ENCODE results near the gene LRCH4. TPM values are rescaled to one million over a fixed set of nuclear protein-coding genes. Genes with fewer than 3 reads are reported as not detected.

Gene LRCH4
- total RNA-seq, 2 donors from 2014 or later: 28.2 to 32.6 TPM

DNA sequence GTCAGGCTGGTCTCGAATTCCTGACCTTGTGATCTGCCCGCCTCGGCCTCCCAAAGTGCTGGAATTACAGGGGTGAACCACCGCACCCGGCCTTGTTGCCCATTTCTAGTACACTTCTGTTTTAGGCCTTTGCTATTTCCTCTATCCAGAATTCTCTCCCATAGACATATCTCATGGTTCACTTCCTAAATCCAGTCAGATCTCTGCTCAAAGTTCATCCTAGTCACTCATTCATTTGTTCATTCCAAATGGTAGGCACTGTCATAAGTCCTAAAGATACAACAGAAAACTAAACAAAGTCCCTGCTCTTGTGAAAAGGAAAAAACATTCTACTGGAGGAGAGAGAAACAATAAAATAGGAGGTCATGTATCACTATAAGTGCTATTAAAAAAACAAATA, 24.0 kb upstream of the LRCH4 start:
- intact Hi-C loops (cut with DNase I): loop anchor here (5.0 to 10.0 kb wide), 2 partner anchors 67 to 75 kb away; no protein-coding TSS in a partner anchor
- no peak for ATAC-seq

DNA sequence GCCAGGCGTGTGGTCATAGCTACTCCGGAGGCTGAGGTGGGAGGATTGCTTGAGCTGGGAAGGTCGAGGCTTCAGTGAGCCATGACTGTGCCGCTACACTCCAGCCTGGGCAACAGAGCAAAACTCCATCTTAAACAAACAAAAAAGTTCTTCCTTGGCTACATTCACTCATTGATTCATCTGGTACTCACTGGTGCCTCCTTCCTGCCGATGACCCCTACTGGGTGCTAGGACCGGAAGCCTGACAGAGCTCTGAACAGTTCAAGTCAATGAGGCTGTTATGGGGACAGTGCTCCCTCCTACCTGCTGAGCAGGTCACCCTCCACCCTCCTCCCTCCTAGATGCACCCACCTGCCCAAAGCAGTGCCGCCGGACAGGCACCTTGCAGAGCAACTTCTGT, 21.2 kb upstream of the LRCH4 start:
- intact Hi-C loops (cut with DNase I): loop anchor here in 1 of 2 donors (10.0 kb wide), 1 partner anchor 78 kb away; no protein-coding TSS in a partner anchor
- ATAC-seq (no peak), DNase-seq (no peak)

More for the DNA sequence above, 24.0 kb upstream of the LRCH4 start:
- no peak for DNase-seq

DNA sequence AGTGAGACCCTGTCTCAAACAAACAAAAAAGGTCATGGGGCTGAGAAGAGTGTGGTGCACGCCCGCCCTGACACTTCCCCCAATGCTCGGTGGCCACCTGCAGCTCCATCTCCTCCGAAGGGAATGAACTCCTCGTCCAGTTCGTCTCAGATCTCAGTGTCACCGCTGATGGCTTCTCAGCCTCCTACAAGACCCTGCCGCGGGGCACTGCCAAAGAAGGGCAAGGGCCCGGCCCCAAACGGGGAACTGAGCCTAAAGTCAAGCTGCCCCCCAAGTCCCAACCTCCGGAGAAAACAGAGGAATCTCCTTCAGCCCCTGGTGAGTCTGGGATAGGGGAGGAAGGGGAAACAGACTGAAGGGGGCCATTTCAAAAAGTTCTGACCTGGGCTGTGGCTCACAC, 20.4 kb upstream of the LRCH4 start:
- DNase-seq: no peak
- ATAC-seq: no peak
- intact Hi-C loops (cut with DNase I): loop anchor here in 1 of 2 donors (10.0 kb wide), 1 partner anchor 78 kb away; no protein-coding TSS in a partner anchor

DNA sequence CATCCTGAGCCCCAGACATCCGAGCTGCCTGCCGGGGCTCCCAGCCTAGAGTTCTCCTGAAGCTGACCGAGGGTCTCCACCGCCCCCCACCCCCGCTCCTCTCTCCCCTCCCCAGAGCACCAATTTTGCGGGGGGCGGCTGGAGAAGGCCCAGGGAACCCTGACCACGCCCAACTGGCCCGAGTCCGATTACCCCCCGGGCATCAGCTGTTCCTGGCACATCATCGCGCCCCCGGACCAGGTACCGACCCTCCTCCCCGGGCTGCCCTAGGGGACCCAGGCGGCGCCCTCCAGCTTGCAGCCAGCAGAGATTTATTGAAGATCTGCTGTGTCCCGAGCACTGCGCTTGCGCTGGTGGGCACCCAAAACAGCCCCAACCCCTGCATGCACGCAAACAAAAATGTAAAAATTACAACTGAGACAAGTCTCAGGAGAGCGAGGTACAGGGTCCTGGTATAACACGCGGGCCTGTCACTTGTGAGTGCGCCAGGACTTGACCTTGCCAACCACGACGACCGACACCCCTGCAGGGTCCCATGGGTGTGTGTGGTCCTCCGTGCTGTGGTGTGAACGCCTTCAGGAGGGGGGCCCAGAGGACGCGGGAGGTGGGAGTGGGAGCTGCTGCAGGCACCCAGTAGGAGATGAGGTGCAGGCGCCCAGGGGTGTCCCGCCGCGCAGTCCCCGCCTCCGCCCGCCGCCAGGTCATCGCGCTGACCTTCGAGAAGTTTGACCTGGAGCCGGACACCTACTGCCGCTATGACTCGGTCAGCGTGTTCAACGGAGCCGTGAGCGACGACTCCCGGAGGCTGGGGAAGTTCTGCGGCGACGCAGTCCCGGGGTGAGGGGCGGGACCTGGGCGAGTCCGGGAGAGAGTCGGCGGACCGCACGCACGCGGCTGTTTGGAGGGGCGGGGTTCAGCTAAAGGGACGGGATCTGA, 19.3 kb upstream of the LRCH4 start:
- peak; percentile 63 for DNase-seq
- ATAC-seq: peak; percentile 7 to 20
- intact Hi-C loops (cut with DNase I): loop anchor here in 1 of 2 donors (10.0 kb wide), 1 partner anchor 80 kb away; no protein-coding TSS in a partner anchor

DNA sequence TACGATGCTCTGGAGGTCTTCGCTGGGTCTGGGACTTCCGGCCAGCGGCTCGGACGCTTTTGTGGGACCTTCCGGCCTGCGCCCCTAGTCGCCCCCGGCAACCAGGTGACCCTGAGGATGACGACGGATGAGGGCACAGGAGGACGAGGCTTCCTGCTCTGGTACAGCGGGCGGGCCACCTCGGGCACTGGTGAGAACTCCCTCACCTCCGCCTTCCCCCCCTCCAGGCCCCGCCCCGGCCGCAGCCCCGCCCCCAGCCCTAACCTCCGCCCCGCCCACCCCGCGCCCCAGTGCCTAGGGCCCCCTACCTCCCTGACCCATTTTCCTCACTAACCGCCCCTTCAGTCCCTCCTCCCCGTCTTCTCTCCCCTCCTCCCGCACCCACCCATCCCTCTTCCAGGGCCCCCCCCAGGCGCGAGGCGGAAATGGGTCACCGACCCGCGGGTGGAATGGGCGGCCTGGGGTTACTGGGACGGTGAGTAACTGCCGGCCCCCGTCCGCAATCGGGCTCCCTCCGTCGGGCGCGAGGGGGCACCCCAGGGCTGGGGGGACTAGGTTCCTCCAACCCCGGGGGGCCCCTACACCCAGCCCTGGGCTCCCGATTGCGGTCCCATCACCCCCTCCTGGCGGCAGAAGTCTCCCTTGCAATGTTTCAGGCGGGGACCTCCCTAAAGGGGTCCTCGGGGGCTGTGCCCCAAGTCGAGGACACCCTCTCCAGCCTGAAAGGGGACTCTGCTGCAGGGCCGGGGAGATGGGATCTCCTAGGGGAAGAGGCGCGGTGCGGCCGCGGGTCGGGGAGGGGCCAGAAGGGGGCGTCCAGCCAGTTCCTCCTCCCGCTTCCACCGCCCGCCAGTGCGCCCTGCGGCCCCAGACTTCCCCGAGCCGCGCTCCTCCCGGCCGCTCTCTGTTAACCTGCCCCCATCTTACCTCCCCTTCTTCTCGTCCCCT, 18.4 kb upstream of the LRCH4 start:
- peak; percentile 79 to 85 for ATAC-seq
- peak; percentile 79 for DNase-seq
- intact Hi-C loops (cut with DNase I): loop anchor here in 1 of 2 donors (10.0 kb wide), 1 partner anchor 80 kb away; no protein-coding TSS in a partner anchor

DNA sequence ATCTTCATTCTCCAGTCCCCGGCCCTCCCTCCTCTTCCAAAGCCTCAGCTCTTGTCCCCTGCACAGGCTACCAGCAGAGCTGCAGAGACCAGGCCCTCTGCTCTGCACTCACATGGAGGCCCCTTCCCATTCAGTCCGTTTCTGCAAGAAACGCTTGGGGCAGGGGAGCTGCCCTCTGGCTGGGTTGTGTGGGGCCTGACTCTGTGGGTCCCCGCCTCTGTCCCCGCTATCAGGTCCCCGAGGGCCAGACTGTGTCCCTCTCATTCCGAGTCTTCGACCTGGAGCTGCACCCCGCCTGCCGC, 17.7 kb upstream of the LRCH4 start:
- DNase-seq: no peak
- ATAC-seq: peak in 1 of 2 donors; percentile 0
- intact Hi-C loops (cut with DNase I): loop anchor here in 1 of 2 donors (10.0 kb wide), 1 partner anchor 81 kb away; no protein-coding TSS in a partner anchor

DNA sequence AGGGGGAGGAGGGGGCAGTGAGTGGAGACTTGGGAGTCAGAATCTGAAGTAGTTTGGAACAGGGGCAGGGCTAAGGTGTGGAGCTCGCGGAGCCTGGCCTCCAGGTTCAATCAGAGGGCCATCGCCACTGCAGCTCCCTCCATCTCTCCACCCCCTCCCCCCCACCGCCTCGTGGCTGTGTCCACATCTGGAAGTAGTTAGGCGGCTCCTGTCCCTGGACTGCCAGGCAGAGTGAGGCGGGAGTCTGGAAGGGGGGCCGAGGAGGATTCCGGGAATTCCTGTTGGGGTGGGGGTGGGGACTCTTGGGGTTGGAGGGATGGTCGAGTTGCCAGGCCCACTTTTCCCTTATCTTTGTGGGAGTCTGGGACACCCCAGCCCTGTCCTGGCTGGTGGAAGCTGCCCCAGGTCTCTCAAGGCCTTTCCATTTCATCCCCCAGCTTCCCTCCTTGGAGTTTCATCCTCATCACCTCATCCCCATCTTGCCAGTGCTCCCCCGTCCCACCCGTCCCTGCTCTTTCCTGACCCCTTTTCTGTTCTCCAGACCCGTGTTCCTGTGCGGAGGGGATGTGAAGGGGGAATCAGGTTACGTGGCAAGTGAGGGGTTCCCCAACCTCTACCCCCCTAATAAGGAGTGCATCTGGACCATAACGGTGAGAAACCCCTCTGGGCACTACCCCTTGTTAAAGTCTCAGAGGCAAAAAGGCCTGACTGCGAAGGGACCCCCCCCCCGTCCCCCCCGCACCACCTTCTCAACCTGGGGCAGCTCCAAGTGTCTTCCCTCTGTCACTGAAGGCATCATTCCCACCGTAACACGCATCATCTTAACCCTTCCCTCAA, 17.2 kb upstream of the LRCH4 start:
- DNase-seq: peak; percentile 73
- intact Hi-C loops (cut with DNase I): loop anchor here in 1 of 2 donors (10.0 kb wide), 1 partner anchor 82 kb away; no protein-coding TSS in a partner anchor
- peak; percentile 36 to 55 for ATAC-seq

DNA sequence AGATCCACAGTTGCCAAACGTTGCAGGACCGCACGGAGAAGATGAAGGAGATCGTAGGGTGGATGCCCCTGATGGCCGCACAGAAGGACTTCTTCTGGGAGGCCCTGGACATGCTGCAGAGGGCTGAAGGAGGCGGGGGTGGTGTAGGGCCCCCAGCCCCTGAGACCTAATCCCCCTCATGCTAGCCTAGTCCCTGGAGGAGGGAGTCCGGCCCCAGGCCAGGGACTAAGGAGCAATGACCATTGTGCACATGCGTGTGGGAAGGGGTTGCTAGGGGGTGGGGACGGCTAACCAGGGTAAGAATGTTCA, 14.8 kb upstream of the LRCH4 start:
- intact Hi-C loops (cut with DNase I): loop anchor here in 1 of 2 donors (10.0 kb wide), 1 partner anchor 84 kb away; no protein-coding TSS in a partner anchor
- DNase-seq (no peak), ATAC-seq (no peak)

DNA sequence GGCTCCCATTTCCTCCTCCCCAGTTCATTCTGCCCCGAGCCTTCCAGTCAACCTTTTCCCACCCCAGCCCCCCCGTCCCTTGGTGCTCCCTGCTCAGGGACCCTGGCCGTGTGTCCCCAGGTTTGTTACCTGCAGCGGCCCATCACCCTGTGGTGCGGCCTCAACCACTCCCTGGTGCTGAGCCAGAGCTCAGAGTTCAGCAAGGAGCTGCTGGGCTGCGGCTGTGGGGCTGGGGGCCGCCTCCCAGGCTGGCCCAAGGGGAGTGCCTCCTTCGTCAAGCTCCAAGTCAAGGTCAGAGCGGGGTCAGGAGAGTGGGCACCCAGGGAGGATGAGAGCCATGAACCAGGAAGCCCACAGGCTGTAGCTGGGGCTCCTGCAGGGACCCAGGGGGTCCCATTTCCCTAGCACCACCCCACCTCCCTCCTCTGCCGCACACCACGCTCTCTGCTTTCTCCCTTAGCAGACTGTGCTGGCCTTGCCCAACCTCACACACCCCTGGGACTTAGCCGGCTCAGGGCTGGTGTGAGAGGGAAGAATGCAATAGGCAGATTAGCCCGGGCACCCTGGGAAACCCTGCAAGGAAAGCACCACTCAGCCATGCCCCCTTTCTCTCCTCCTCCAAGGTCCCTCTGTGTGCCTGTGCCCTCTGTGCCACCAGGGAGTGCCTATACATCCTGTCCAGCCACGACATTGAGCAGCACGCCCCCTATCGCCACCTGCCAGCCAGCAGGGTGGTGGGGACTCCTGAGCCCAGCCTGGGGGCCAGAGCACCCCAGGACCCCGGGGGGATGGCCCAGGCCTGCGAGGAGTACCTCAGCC, 14.2 kb upstream of the LRCH4 start:
- DNase-seq (no peak), ATAC-seq (no peak)
- intact Hi-C loops (cut with DNase I): loop anchor here in 1 of 2 donors (10.0 kb wide), 1 partner anchor 85 kb away; no protein-coding TSS in a partner anchor

DNA sequence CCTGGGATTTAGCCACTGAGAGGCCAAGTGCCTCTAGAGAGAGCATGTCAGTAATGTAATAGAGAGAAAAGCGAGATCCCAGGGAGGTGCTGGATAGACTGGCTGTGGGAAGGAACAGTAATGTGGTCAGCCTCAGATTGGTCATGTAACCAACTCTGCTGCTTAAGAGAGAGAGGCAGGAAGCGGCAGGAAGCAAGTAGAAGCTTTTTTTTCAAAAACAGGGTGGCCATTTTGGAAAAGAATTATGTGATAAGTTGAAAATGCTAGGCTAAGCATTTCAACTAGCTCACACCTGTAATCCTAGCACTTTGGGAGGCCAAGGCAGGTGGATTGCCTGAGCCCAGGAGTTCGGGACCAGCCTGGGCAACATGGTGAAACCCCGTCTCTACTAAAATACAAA, 12.5 kb upstream of the LRCH4 start:
- DNase-seq (no peak), ATAC-seq (no peak)
- intact Hi-C loops (cut with DNase I): no loop called here

DNA sequence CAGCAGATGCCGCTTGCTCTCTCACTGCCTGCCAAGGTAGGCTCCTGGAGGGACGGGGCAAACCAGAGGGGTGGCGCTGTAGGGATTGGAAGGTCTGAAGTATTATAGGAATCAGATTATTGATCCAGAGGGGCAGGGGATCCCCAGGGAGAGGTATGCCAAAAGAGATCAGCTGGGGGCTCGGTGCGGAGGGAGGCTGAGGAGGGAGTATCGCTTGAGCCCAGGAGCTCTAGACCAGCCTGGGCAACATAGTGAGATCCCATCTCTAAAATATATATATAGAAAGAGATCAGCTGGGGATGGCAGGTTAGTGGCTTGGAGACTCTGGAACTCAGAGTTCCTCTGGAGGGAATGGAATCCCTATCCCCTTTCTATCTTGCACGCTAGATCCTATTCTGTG, 9.3 kb upstream of the LRCH4 start:
- DNase-seq (no peak), ATAC-seq (no peak)
- intact Hi-C loops (cut with DNase I): no loop called here

DNA sequence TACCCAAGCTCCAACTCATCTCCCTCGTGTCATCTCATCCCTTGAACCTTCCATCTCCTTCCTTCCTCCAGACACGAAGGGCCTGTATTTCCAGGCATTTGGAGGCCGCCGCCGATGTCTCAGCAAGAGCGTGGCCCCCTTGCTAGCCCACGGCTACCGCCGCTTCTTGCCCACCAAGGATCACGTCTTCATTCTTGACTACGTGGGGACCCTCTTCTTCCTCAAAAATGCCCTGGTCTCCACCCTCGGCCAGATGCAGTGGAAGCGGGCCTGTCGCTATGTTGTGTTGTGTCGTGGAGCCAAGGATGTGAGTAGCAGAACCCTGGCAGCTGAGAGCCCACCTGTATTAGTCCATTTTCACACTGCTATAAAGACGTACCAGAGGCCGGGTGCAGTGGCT, 5.7 kb upstream of the LRCH4 start:
- intact Hi-C loops (cut with DNase I): no loop called here
- no peak for DNase-seq

DNA sequence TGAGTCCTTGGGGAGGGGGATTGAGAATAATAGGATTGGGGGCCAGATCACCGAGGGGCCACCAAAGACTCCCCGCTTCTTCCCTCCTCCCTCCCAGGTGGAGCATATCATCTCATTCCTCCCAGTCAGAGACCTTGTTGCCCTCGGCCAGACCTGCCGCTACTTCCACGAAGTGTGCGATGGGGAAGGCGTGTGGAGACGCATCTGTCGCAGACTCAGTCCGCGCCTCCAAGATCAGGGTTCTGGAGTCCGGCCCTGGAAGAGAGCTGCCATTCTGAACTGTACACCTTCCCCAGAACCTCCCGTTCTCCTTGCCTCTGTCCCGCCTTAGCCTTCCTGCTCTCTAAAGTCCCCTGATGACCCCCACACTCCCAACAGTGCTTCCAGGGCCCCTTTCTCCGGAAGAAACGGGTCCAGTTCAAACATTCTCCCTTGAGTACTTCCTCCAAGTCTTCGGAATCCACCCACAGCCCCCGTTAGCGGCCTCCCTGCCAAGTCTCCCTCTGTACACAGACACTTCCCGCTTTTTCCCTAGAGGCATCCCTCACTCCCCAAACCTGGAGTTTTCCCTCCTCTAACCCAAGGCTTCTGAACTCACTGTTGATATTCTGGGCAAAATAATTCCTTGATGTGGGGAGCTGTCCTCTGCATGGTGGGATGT, 4.3 kb upstream of the LRCH4 start:
- intact Hi-C loops (cut with DNase I): no loop called here
- no peak for ATAC-seq
- no peak for DNase-seq

More for the DNA sequence above, 5.7 kb upstream of the LRCH4 start:
- no peak for ATAC-seq

DNA sequence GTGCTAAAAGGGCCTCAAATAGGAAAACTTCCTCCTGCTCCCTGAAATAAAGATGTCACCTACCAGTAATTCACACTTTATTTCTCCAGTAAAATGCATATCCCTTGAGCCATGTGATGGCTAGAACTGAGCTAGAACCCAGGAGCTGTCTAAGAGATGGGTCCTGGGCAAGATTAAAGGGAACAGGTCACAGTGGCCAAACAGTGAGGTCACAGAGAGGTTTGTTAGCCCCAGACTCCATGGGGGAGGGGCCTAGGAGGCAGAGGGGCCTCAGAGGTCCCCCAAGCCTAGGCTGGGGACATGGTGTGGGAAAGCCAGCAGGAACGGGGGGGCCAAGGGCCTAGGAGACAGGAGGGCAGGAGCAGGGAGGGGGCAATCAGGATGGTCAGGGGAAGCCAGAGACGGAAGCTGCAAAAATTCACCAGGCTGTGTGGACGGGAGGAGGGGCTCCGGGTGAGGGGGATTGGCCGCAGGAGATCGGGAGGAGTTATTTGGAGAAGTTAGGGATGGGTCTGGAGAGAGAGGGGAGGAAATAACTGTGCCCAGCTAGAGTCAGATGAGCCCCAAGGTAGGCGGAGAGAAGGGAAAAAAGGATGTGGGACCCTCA, 3.5 kb upstream of the LRCH4 start:
- intact Hi-C loops (cut with DNase I): no loop called here
- no peak for DNase-seq
- ATAC-seq: no peak

DNA sequence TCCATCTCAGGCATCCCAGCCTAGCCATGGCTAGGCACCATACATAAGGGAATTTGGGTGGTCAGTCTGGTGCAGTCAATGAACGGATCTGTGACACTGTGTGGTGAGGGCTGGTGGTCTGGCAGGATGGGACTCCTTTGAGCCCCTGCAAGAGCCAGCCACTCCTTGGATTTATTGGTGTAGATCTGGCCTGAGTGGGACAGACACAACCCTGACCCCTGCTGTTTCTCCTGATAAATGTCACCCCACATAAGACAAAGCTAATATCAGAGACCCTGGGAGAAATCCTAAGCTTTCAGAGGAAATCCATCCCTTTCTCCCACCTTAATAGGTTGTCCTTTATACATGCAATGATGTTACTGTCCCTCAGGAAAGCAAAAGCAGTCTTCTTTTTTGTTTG, 2.5 kb upstream of the LRCH4 start:
- ATAC-seq: no peak
- DNase-seq: no peak
- intact Hi-C loops (cut with DNase I): no loop called here

DNA sequence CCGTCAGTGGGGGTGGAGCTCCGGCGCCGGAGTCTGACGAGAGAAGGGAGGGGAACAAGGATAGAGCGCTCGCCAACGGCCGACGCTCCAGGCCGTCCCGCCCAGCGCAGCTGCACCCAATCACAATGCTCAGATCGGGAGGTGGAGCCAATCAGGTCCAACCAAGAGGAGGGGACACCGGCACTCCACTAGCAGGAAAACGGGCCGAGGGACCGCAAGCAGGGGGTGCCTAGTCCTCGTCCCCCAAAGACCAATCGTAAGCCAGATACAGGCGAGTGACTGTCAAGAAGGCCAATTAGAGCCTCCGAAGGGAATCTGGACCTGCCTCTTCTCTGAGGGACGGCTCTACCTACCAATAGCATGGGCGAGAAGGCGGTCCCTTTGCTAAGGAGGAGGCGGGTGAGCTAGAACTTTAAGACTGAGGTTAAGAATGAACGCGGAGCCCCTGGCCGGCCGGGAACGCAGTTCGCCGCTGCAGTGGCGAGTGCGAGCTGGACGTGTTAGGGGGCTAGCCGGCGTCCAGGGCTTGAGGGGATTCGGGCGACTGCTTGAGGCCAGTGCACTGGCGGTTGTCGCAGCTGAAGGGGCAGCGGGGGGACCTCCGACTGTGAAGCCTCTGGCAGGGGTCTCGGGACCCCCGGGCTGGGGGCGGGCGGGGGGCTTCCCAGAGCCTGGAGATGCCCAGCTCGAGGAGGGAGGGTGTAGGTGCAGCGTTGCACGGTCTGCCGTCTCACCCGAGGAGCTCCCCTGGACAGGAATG, 517 bp upstream of the LRCH4 start, which contains the start of gene FBXO24:
TSS of gene FBXO24 (plus strand) at position 63 of the 760 bp plus-strand sequence. CDS start at position 361, 298 bp downstream.
- ATAC-seq (peak; percentile 93), DNase-seq (peak; percentile 100)
- intact Hi-C loops (cut with DNase I): no loop called here

Data from left cardiac atrium (tissue), 4 donors.